Heart left ventricle (tissue), 16 donors: Measurements from ENCODE around the gene SURF6. TPM values are rescaled to one million over a fixed set of nuclear protein-coding genes. Genes with fewer than 3 reads are reported as not detected.

ENCODE experiments used
- ATAC-seq, 4 donors: fragments of 200-7000 bp; cut with Tn5 transposase; one replicate each; pipeline ENCODE4 v1.9.1; 2020 to 2022; ENCODE audit warnings: moderate library complexity in 4 of 4, mild to moderate bottlenecking in 3 of 4, moderate number of reproducible peaks in 1 of 4
- DNase-seq, 5 donors: peaks; one replicate each; pipeline ENCODE4 v3.0.0-alpha.2; 2020
- H3K27ac ChIP-seq, 12 donors: fragments of 200-600 bp; sonication (generic) in 4 of 12; one replicate each; pipeline versions ENCODE4 v1.5.0 to v1.8.0; 2016 to 2022; ENCODE audit warnings: mild to moderate bottlenecking in 2 of 12
- H3K27me3 ChIP-seq, 9 donors: fragments of 200-600 bp; sonication (generic) in 2 of 9; one replicate each; pipeline versions ENCODE4 v1.5.1 to v1.8.0; 2016 to 2022; ENCODE audit warnings: mild to moderate bottlenecking in 3 of 9
- H3K36me3 ChIP-seq, 9 donors: fragments of 200-600 bp; sonication (generic) in 2 of 9; one replicate each; pipeline versions ENCODE4 v1.5.0 to v1.8.0; 2018 to 2022; ENCODE audit warnings: mild to moderate bottlenecking in 2 of 9
- H3K4me1 ChIP-seq, 12 donors: fragments of 200-600 bp; sonication (generic) in 4 of 12; one replicate each; pipeline versions ENCODE4 v1.5.0 to v1.8.0; 2016 to 2022; ENCODE audit warnings: mild to moderate bottlenecking in 3 of 12
- H3K4me3 ChIP-seq, 12 donors: fragments of 200-600 bp; sonication (generic) in 4 of 12; one replicate each; pipeline versions ENCODE4 v1.5.0 to v1.8.0; 2017 to 2022; ENCODE audit warnings: mild to moderate bottlenecking in 9 of 12, moderate library complexity in 4 of 12
- H3K9me3 ChIP-seq, 12 donors: fragments of 200-600 bp; sonication (generic) in 4 of 12; one replicate each; pipeline versions ENCODE4 v1.5.0 to v1.8.0; 2016 to 2022; ENCODE audit warnings: mild to moderate bottlenecking in 1 of 12
- POLR2A ChIP-seq, 2 donors: fragments of 450-650 bp; IDR thresholded peaks; one replicate each; pipeline ENCODE4 v1.6.1; 2017; ENCODE audit warnings: antibody characterized with exemption in 2 of 2, mild to moderate bottlenecking in 2 of 2, moderate library complexity in 2 of 2
- WGBS, 4 donors: extraction: QIAGEN DNeasy Blood & Tissue Kit in 2 of 4; methylation state at CpG; one replicate each; pipeline versions ENCODE4 v1.1.5 to v1.1.7; 2013 to 2018; 5-methylcytosine and 5-hydroxymethylcytosine counted together
- intact Hi-C, 10 donors: fragments of 100-400 bp; cut with DNase I; formaldehyde crosslinking; loops; one replicate each; pipeline versions ENCODE4 v1.11.1 to v1.14.2; 2022
- polyA plus RNA-seq, 2 donors: library from polyadenylated mRNA; stranded (reverse); fragments of 200-250 nt; gene quantifications; one replicate each; pipeline ENCODE4 v1.2.3, GENCODE V29; 2013
- total RNA-seq, 9 donors: library from RNA; depleted of rRNA in 2 of 9; stranded (reverse); fragments of >200 nt in 2 of 9; fragmentation: NEBNext Ultra II Directional in 3 of 9; extraction: Animal tissue kit (Norgen Biotek cat#: 25700) in 3 of 9; gene quantifications; one replicate each; pipeline versions ENCODE4 v1.1.0 to v1.2.4, GENCODE V29; 2016 to 2023
- TF ChIP-seq, protein P1 (sequence below), 12 donors: fragments of 200-600 bp; sonication (generic) in 4 of 12; IDR thresholded peaks; one replicate each; pipeline versions ENCODE4 v1.5.0 to v1.8.0; 2018 to 2022; ENCODE audit warnings: antibody characterized with exemption in 12 of 12, mild to moderate bottlenecking in 5 of 12
- donor health status: ischemic (EF 13 %, LVEDD 7.1; RV severe dilation, severe dysfunction).
- donor health status: healthy with polysubstance abuse.
- donor health status: DM: no; HTN: yes; CAD: no.
- donor health status: DM: no; HTN: no; CAD: no.
- donor health status: ischemic (EF 25% LVEDD 6.9; RV normal size, moderate dysfunction).
- donor health status: ischemic (EF 25% LVEDD 5.7; RV mildly dilated, moderate dysfunction).
- donor health status: healthy.
- donor health status: DM: yes; HTN: yes; CAD: no.
- donor health status: ischemic (EF 35%, LVEDD 5.7; RV mildly dilated, moderate dysfunction).
- donor health status: nonischemic (EF 11% LVEDD 7.7; RV severe dilation, severe dysfunction).
- donor health status: DM: yes; HTN: yes; CAD: no.
- donor health status: PGD.
- donor health status: ischemic (EF 29% LVEDD 5.4; RV normal size, mild dysfunction).
- donor health status: nonischemic (EF 23%, LVEDD 6.1; RV moderate dilation, normal function).

The SURF6 gene
- total and polyA plus RNA-seq, 11 donors, result 9.2 to 19.6 (median 11.1) TPM

DNA sequence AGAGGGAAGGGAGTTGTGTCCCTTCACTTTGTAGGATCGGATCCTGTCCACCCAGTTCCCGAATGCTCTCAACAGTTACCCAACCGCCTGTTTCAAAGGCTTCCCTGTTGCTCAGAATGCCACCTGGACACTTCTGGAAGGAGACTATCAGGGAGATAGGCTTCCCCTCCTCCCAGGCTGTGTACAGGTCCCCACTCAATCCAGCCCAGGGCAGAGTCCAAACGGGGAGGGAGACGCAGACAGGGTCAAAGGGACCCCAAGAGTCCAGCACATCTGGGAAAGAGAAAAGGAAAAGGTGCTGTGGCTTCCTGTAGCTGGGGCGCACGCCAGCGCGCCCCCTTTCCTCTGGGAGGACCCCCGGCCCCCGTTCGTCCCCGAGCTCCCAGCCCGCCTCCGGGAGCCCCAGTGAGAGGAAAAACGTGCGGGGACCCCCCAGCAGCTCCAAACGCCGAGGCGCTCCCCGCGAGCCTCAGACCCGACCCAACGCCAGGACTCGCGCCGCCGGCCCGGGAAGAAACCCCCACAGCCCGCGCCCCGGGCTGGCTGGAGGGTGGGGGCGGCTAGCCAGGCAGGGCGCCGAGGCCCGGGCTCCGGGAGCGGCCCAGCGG is 39.2 kb upstream of the SURF6 start:
- WGBS, 4 donors, result 0 to 1% (median 0%) methylated on average over 5 to 39 of the region's 39 CpGs

DNA sequence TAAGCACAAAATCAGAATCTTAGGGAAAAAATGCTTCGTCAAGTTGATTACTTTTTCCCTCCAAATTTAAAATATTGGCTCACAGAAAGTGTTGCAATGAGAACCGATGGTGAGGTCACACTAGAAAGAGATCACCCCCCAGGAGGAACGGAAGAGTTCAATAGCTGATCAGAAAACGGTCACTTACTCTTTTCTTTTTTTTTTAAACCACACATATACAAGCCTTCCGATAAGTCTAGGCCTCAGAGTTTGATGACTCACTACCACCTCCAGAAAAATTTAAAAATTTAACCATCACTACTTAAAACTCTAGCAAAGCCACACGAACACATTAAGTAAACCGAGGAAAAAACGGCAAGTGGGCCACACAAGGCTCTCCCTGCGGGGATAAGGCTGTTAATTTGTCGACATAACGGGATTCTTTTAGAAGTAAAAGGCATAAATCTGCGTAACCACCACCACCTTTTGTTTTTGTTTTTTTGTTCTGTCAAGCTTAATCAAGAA is 38.7 kb upstream of the SURF6 start:
- no peaks in the 10 kb centered on the region for H3K27me3 ChIP-seq
- no peak for ATAC-seq
- TF ChIP-seq, protein P1, sequence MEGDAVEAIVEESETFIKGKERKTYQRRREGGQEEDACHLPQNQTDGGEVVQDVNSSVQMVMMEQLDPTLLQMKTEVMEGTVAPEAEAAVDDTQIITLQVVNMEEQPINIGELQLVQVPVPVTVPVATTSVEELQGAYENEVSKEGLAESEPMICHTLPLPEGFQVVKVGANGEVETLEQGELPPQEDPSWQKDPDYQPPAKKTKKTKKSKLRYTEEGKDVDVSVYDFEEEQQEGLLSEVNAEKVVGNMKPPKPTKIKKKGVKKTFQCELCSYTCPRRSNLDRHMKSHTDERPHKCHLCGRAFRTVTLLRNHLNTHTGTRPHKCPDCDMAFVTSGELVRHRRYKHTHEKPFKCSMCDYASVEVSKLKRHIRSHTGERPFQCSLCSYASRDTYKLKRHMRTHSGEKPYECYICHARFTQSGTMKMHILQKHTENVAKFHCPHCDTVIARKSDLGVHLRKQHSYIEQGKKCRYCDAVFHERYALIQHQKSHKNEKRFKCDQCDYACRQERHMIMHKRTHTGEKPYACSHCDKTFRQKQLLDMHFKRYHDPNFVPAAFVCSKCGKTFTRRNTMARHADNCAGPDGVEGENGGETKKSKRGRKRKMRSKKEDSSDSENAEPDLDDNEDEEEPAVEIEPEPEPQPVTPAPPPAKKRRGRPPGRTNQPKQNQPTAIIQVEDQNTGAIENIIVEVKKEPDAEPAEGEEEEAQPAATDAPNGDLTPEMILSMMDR (IDR thresholded peaks at IDR 0.05), result no peak
- no peak for TF ChIP-seq POLR2A (IDR thresholded peaks at IDR 0.05)
- H3K4me3 ChIP-seq, result peak overlapping the region; percentile 75 to 100 (median 94)
- H3K27ac ChIP-seq, result peak overlapping the region in 10 of 12 donors; percentile 83 to 98 (median 94)
- intact Hi-C loops, result loop anchor here in 3 of 10 donors (2.0 to 5.0 kb wide), 3 partner anchors 37 to 43 kb away; partner anchors contain the start of genes SURF6 (in 3 of the 3) and REXO4 (in 1 of the 3)
- WGBS, 4 donors, result 23 to 36% (median 29%) methylated on average over 12 of the region's 12 CpGs
- peaks cover 0 to 27% (median 15%) of the 10 kb centered on the region in 9 donors for H3K36me3 ChIP-seq
- no peak for DNase-seq
- peaks cover 3 to 62% (median 50%) of the 10 kb centered on the region in 12 donors for H3K4me1 ChIP-seq
- peaks cover 0 to 10% (median 0%) of the 10 kb centered on the region in 12 donors for H3K9me3 ChIP-seq

More for the DNA sequence above, 39.2 kb upstream of the SURF6 start:
- H3K36me3 ChIP-seq, result peaks cover 0 to 22% (median 10%) of the 10 kb centered on the region in 9 donors
- H3K27ac ChIP-seq, result peak overlapping the region; percentile 83 to 98 (median 94)
- H3K4me3 ChIP-seq, result peak overlapping the region; percentile 75 to 100 (median 94)
- ATAC-seq, result peak in 1 of 4 donors; percentile 7
- H3K9me3 ChIP-seq, result peaks cover 0 to 10% (median 0%) of the 10 kb centered on the region in 12 donors
- no peaks in the 10 kb centered on the region for H3K27me3 ChIP-seq
- no peak for DNase-seq
- TF ChIP-seq, protein P1 (IDR thresholded peaks at IDR 0.05), result no peak
- no peak for TF ChIP-seq POLR2A (IDR thresholded peaks at IDR 0.05)
- H3K4me1 ChIP-seq, result peaks cover 3 to 58% (median 46%) of the 10 kb centered on the region in 12 donors
- intact Hi-C loops, result loop anchor here in 3 of 10 donors (2.0 to 5.0 kb wide), 3 partner anchors 38 to 42 kb away; partner anchors contain the start of genes SURF6 (in 3 of the 3) and REXO4 (in 1 of the 3)

DNA sequence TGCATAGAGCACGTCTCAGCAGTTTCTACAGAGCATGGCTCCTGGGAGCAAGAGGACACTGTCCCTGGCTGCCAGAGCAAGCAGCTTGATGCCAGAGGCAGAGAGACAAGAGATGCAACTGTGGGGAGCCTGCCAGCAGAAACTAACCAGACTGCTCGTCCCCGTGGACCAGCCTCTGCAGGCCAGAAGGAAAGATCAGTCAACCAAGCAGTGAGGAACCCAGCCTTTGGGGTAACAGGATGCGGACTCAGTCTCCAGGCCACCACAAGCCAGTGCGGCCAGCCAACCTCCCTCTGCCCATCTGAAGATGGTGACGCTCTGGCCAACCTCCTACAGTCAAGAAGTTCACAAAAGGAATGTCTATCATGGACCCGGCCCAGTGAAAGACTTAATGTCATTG is 36.2 kb upstream of the SURF6 start:
- H3K27ac ChIP-seq, result peak overlapping the region in 1 of 12 donors; percentile 78
- WGBS, 4 donors, result 65 to 83% (median 67%) methylated on average over 5 to 7 of the region's 7 CpGs
- peaks cover 0 to under 1% (median 0%) of the 10 kb centered on the region in 12 donors for H3K9me3 ChIP-seq
- peaks cover 0 to 52% (median 18%) of the 10 kb centered on the region in 9 donors for H3K36me3 ChIP-seq
- no peaks in the 10 kb centered on the region for H3K27me3 ChIP-seq
- ATAC-seq (no peak), DNase-seq (no peak)
- peak overlapping the region in 2 of 12 donors; percentile 9 to 23 for H3K4me3 ChIP-seq
- intact Hi-C loops, result no loop called here
- no peak for TF ChIP-seq POLR2A (IDR thresholded peaks at IDR 0.05)
- TF ChIP-seq, protein P1 (IDR thresholded peaks at IDR 0.05), result no peak
- peaks cover 3 to 87% (median 74%) of the 10 kb centered on the region in 12 donors for H3K4me1 ChIP-seq

DNA sequence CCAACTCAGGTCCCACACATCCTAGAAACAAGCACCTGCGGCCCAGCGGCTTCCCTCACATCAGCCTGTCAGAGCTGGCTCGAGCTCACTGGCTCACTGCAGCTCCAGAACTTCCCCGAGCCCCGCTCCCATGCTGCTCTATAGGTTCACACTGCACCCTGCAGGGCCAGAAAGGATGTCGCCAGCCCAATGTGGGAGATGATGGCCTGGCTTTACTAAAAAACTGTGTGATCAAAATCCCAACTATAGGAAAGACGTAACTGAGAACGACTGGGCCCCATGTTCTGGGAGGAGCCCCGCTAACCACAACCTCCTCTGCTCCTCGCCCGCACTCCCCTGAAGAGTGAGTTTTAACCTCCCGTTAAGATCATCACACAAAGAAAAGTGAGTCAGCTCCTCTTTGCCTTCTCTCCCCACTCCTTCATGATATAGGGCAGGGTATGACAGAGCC is 35.3 kb upstream of the SURF6 start:
- WGBS, 4 donors, result 66 to 78% (median 69%) methylated on average over 12 of the region's 12 CpGs
- peaks cover 0 to 60% (median 27%) of the 10 kb centered on the region in 9 donors for H3K36me3 ChIP-seq
- DNase-seq (no peak), ATAC-seq (no peak)
- H3K27me3 ChIP-seq, result no peaks in the 10 kb centered on the region
- H3K9me3 ChIP-seq, result no peaks in the 10 kb centered on the region
- peak overlapping the region in 3 of 12 donors; percentile 19 to 78 (median 30) for H3K27ac ChIP-seq
- peak overlapping the region in 2 of 12 donors; percentile 10 to 23 for H3K4me3 ChIP-seq
- intact Hi-C loops, result no loop called here
- peaks cover 3 to 86% (median 72%) of the 10 kb centered on the region in 12 donors for H3K4me1 ChIP-seq
- TF ChIP-seq, protein P1 (IDR thresholded peaks at IDR 0.05), result no peak
- TF ChIP-seq POLR2A (IDR thresholded peaks at IDR 0.05), result no peak
